ENCODE data around the gene PDPN.
"Not testable (repeated sequence)": the region's sequence is repeated elsewhere in the genome, so short reads cannot be mapped to it uniquely, and the experiment has no call there.

PDPN gene

GRCh38 chr1:13583595-13583965 lies at the start of gene PDPN:
PDPN (plus strand) TSS chr1:13583832; CDS start chr1:13584034, 202 bp downstream.
- DNase-seq (ENCODE audit: low read depth in 2 of 2) = no peak

DNA sequence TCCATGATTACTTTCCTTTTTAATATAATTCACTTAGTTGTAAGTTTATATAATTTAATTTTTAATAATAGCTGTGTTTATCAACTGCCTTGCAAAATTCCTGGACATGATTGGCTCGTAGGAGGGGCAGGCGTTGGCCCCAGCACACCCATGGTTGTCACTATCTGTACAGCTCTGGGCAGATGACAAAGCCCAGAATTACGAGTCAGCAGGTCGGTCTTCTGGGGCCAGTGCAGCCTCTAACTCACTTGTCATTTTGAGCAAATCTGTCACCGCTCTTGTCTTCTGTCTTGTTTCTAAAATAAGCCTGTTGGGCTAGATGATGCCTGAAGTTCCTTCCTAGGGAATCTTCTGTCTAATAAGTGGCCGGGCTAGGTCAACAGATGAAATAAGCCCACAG lies 48.4 kb upstream of the PDPN start:
- no peak for DNase-seq (ENCODE audit: low read depth in 2 of 2)

DNA sequence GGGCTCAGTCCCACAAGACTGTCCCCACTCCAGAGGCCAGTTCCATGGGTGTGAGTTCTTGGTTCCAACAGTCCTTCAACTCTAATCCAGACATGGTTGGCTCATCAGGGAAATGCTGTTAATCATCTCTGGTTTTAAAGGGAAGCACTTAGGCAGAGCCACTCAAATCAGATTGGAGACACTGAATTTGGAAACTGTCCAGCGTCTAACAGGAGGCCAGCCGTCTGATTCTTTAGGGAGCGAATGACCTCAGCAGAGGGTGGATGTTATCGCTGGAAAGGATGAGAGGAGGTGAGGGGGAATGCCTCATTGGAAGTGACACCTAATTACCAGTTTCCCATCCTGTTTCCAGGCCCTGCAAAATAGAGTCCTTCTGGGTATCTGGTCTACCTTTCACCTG lies 47.1 kb upstream of the PDPN start:
- no peak for DNase-seq (ENCODE audit: low read depth in 2 of 2)

DNA sequence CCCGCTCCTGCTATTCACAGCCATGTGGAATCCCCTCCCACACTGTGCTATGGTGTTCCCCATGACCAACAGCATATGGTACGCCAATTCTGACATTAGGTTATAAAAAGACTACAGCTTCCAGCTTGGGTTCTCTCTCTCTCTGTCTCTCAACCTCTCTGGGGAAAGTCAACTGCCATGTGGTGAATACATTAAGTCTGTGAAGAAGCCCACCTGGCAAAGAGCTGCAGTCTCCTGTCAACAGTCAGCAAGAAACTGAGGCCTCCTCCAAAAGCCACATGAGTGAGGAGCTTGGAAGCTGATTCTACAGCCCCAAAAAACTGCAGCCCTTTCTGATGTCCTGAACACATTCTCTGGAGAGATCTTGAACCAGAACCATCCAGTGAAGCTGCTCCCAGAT lies 44.8 kb upstream of the PDPN start:
- DNase-seq (ENCODE audit: low read depth in 2 of 2) = no peak

- no peak for DNase-seq (ENCODE audit: low read depth in 2 of 2)
These were observed 43.9 kb upstream of the PDPN start for GRCh38 chr1:13539683-13540082.

- DNase-seq (ENCODE audit: low read depth in 2 of 2) = no peak
These were observed 42.8 kb upstream of the PDPN start for GRCh38 chr1:13540866-13541265.

DNA sequence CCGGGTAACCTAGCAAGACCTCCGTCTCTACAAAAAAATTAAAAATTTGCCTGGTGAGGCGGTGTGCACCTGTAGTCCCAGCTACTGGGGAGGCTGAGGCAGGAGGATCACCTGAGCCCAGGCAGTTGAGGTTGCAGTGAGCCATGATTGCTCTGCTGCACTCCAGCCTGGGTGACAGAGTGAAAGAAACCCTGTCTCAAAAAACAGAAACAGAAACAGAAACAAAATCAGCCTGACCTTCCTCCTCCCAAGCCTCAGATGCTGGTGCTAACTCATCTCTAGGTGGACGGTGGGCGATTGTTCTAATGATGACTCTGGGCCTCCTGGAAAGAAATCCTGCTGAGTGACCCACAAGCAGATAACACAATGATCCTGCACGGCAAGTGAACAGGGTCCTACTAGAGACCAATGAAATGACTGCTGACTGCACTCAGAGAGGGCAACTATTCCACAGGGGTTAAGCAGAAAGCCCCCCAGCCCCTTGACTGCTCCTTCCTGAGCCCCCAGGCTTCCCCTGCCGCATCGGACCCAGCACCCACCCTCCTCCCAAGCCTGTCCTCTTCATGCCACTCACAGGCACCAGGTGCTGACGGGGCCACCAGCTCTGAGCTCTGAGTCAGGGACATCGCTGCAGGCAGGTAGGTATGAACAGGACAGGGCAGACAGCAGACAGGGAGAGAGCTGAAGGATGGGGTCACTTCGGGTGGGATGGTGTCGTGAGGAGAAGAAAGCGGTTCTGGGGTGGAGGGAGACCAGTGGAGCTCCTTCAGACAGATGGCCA lies 42.0 kb upstream of the PDPN start:
- no peak for DNase-seq (ENCODE audit: low read depth in 2 of 2)

DNA sequence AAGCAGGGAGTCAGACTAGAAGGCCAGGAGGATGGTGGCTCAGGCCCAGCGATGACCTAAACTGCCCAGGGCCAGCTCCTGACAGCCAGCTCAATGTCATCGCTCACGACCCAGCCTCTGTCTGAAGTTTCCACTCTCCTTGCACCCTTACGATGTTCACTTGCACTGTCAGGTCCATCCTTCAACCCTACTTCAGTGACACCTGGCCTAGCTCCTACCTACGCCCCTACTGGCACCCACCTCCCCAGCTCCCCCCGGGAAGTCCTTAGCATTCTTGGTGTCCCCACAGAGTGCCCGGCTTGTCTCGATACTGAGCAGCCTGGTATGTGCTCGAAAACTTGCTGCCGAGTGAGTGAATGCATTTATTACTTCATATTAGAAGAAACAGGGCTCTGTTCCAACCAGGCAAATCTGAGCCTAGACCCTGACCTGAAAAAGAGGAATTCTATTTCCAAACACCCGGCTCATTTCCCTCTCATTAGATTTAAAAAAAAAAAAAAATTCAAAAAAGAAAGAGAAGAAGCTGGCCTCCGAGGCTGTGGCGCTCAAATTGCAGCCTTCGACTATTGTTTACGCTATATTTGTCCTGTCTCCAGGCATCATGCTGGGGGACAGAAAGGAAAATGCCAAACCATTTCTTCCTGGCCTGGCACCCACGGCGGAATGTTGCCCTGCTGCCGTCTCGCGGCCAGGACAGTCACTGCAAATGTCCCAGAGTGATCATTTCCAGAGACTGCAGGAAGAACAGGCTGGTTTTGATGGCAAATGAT lies 40.0 kb upstream of the PDPN start:
- no peak for DNase-seq (ENCODE audit: low read depth in 2 of 2)

DNA sequence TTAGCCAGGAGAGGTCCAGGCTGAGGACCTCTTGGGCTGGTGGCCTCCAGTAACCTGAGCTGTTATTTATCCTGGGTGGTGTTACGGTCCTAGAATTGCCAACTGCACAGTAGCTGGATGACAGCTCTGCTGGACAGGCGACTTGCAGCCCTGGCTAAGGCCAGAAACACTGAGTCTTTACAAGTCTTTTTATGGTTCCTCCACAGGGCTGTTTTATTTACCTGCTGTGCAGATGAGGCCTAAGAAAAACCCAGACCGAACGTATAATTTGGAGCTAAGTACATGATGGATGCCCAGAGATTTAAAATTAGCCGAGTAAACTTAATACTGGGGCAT lies 39.4 kb upstream of the PDPN start:
- no peak for DNase-seq (ENCODE audit: low read depth in 2 of 2)

- DNase-seq (ENCODE audit: low read depth in 2 of 2) = no peak
These were observed 36.8 kb upstream of the PDPN start for GRCh38 chr1:13546791-13547190.

DNA sequence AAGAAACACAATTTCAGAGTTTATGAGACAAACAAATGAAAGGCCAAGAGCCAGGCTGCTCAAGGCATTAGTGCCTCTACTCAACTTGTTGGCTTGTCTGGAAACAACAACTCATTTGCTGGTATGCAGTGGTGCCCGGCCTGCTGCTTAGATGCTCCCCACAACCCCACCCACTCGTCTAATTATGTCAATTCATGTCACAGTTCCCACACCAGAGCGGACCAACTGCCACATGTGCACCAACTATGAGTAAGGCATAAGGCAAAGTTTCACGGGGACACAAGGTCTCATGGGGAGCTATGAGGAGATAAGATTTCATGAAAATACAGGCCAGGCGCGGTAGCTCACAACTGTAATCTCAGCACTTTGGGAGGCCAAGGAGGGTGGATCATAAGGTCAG lies 35.4 kb upstream of the PDPN start:
- no peak for DNase-seq (ENCODE audit: low read depth in 2 of 2)

- DNase-seq (ENCODE audit: low read depth in 2 of 2) = no peak
These were observed 34.6 kb upstream of the PDPN start for GRCh38 chr1:13549021-13549420.

GRCh38 chr1:13549521-13549920 lies 34.1 kb upstream of the PDPN start:
- no peak for DNase-seq (ENCODE audit: low read depth in 2 of 2)

DNA sequence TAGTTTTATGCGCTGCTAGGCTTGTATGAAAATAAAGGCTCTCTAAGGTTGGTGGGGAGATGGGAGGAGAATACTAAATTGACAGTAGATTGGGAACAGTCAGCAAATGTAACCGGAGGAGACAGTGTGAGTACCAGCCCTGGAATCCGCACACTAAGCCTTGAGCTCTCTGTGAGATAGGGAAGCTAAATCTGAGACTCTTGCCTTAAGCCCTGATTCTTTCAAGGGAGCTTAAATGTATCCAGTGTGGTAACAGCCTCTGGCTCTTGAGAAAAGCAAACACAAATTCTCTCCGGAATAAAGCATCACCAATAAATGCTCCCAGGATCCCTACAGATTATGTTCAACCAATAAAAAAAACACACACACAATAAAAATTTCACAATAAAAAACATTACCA lies 33.0 kb upstream of the PDPN start:
- DNase-seq (ENCODE audit: low read depth in 2 of 2) = no peak

- no peak for DNase-seq (ENCODE audit: low read depth in 2 of 2)
These were observed 28.8 kb upstream of the PDPN start for GRCh38 chr1:13554798-13555197.

DNA sequence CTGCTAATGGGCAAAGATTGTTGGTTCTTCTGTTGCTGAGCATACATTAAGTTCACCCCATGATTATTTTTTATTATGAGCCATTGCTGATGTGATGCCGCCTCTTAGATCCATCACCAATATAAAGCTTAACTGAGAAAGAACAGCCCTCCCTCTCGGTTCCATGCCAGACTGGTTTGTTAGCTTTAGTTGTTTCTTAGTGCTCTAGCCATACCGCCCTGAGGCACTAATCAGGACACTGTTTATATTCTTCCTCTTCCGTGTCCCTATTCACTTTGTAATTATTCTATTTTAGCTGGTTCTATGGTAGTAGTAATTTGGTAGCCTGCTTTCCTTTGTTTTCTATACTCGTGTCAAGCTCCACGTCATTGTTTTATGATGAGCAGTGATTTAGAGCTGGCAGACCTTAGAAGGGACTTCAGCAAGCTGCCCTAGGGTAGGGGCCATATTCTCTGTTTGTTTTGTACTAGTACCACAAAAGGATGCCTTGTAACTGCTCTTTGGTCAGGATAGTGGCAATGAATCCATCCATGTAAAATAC lies 27.3 kb upstream of the PDPN start:
- no peak for DNase-seq (ENCODE audit: low read depth in 2 of 2)

GRCh38 chr1:13560541-13560940 lies 23.1 kb upstream of the PDPN start:
- no peak for DNase-seq (ENCODE audit: low read depth in 2 of 2)

GRCh38 chr1:13562981-13563380 lies 20.7 kb upstream of the PDPN start:
- not testable (repeated sequence) for DNase-seq (ENCODE audit: low read depth in 2 of 2)

GRCh38 chr1:13564073-13564472 lies 19.6 kb upstream of the PDPN start:
- DNase-seq (ENCODE audit: low read depth in 2 of 2) = no peak

DNA sequence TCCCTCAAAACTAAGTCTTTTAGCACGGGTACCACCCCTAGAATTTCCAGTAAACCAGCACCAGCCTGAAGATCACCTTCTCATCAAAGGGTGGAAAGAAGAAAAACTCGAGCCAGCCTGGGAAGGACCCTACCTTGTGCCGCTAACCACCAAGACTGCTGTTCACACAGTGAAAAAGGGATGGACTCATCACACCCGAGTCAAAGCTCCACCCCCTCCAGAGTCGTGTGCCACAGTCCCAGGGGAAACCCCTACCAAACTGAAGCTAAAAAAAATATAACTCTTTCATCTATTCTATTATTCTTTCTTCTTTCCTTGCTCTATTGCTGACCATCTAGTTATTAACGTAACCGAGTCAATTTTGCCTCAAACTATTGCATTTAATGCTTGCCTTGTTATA lies 13.2 kb upstream of the PDPN start:
- not testable (repeated sequence) for DNase-seq (ENCODE audit: low read depth in 2 of 2)

GRCh38 chr1:13570924-13571323 lies 12.7 kb upstream of the PDPN start:
- no peak for DNase-seq (ENCODE audit: low read depth in 2 of 2)

GRCh38 chr1:13573586-13573985 lies 10.0 kb upstream of the PDPN start:
- no peak for DNase-seq (ENCODE audit: low read depth in 2 of 2)

DNA sequence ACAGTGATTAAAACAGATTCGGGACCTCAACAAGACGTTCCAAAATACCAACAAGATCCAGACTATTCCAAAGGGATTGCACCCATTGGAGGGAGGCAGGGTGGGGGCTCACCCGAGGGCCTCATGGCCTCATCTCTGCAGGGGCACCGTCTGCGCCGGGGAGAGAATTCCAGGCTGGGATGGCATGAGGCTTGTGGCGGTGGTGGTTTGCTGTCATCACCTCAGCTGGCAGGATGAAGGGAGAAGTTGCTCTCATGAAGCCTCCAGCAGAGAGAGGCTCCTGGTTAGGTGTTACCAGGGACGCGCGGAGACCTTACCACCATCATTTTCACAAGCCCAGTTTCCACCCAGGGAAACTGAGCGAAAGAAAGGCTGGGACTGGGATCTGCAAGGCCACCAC lies 6.7 kb upstream of the PDPN start:
- no peak for DNase-seq (ENCODE audit: low read depth in 2 of 2)

Measured in stimulated activated CD8-positive, alpha-beta memory T cell treated with anti-CD3 and anti-CD28 coated beads, Interleukin-2, amount 100 ng/mL, for 48 hours (primary cell).